ENCODE measurements around the gene SLC10A6. TPM values are rescaled to one million over a fixed set of nuclear protein-coding genes. Genes with fewer than 3 reads are reported as not detected.
"Not testable (repeated sequence)": the region's sequence is repeated elsewhere in the genome, so short reads cannot be mapped to it uniquely, and the experiment has no call there.

Gene SLC10A6
- total and polyA plus RNA-seq, 5 donors: 0.52 to 1.6 (median 0.84) TPM

DNA sequence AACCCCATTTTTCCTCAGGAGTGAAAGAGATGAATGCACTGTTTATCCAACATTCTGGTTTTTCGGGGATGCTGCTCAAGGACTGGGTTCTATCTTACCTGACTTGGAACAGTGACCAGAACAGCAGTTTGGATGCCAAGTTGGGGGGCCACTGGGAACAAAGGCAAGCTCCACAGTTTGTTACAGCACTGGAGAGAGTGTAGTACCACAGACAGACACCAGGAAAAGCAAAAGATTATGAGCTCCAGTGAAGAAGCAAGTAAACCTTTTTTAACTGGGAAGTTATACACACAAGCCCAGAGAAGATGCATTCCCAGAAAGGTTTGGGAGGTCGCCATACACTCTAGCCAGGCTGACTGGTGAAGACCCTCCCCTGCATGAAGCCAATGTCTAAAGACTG lies 29.5 kb upstream of the SLC10A6 start:
- Histone ChIP-seq H3K9me3 (ENCODE audit: control insufficient read depth, low read length) (no peaks in the 10 kb centered on the region), H3K27me3 (ENCODE audit: control insufficient read depth, insufficient read depth) (no peaks in the 10 kb centered on the region), H3K4me3 (ENCODE audit: low read length) (no peak overlapping the region), H3K4me1 (ENCODE audit: control insufficient read depth, insufficient read depth, low read length) (no peaks in the 10 kb centered on the region), H3K27ac (ENCODE audit: low read length) (no peak overlapping the region)
- intact Hi-C loops (cut with DNase I): no loop called here
- 94% methylated on average over 2 of the region's 2 CpGs for WGBS
- DNase-seq (no peak), ATAC-seq (no peak)

DNA sequence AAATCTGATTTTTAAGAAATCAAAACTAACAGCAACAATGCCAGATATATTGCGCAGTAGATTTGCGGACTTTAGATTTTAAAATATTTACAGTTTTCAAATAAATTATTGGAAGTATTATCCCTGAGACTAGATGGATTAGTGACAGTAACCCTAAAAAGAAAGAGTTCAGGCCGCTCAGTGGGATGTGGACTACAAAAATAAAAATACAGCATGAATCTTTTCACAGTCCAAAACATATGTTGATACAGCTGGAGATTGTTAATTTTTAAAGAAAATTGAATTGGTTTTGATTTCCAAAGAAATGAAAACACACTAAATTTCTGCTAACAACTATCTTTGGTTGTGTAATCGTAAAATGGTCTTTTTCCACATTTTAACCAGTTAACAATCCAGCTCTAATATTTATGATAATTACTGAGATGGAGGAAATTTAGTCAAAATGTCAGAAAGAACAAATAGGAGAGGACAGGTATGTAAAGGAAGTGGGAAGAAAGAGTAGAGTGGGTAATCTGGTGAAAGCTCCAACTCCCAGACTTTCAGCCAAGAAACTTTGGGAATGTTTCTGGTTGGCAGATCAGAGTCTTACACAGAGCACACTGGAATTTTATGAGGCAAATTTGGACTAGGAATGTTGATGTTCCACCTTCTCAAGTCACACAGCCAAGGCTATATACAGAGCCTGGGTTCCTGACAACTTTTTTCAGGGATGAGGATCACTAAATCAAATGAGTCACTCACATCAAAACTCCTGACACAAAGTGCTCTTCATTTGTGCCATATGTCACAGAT lies 27.9 kb upstream of the SLC10A6 start:
- no peak for ATAC-seq
- Histone ChIP-seq H3K27ac (ENCODE audit: low read length) (no peak overlapping the region), H3K4me1 (ENCODE audit: control insufficient read depth, insufficient read depth, low read length) (no peaks in the 10 kb centered on the region), H3K9me3 (ENCODE audit: control insufficient read depth, low read length) (no peaks in the 10 kb centered on the region), H3K4me3 (ENCODE audit: low read length) (no peak overlapping the region), H3K27me3 (ENCODE audit: control insufficient read depth, insufficient read depth) (no peaks in the 10 kb centered on the region)
- intact Hi-C loops (cut with DNase I): no loop called here
- WGBS: 89% methylated on average over 4 of the region's 4 CpGs
- no peak for DNase-seq

DNA sequence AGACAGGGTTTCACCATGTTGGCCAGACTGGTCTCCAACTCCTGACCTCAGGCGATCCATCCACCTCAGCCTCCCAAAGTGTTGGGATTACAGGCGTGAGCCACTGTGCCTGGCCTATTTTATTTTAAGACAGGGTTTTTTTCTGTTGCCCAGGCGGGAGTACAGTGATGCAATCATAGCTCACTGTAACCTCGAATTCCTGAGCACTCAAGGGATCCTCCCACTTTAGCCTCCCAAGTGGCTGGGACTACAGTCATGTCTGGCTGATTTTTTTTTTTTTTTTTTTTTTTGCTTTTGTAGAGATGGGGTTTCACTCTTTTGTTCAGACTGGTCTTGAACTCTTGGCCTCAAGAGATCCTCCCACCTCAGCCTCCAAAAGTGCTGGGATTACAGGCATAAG lies 26.3 kb upstream of the SLC10A6 start:
- ATAC-seq; H3K27ac ChIP-seq (ENCODE audit: low read length); DNase-seq; H3K27me3 ChIP-seq (ENCODE audit: control insufficient read depth, insufficient read depth); H3K4me1 ChIP-seq (ENCODE audit: control insufficient read depth, insufficient read depth, low read length); H3K4me3 ChIP-seq (ENCODE audit: low read length); intact Hi-C loops (cut with DNase I); H3K9me3 ChIP-seq (ENCODE audit: control insufficient read depth, low read length): not testable (repeated sequence)
- 85% methylated on average over 4 of the region's 4 CpGs for WGBS

DNA sequence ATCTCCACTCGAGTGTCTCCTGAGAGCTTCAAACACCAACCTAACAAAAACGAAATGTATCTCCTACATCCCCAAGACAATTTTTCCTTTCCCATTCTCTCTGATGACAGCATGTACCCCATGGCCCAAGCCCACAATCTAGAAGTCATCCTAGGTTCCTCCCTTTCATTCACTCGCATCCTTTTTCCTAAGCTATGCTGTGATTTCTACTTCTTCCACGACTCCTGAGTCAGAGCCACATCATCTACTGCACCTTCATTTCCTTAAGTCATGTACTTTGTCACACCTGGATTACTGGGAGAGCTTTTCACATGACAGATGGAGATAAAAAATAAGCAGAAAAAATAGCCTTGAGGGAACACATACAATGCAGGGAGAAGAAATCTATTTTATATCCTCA lies 23.0 kb upstream of the SLC10A6 start:
- WGBS: 75% methylated on average over 4 of the region's 4 CpGs
- no peaks in the 10 kb centered on the region for H3K9me3 ChIP-seq (ENCODE audit: control insufficient read depth, low read length)
- DNase-seq: no peak
- ATAC-seq: no peak
- intact Hi-C loops (cut with DNase I): no loop called here
- H3K27me3 ChIP-seq (ENCODE audit: control insufficient read depth, insufficient read depth): no peaks in the 10 kb centered on the region
- H3K4me1 ChIP-seq (ENCODE audit: control insufficient read depth, insufficient read depth, low read length): no peaks in the 10 kb centered on the region
- no peak overlapping the region for H3K4me3 ChIP-seq (ENCODE audit: low read length)
- no peak overlapping the region for H3K27ac ChIP-seq (ENCODE audit: low read length)

DNA sequence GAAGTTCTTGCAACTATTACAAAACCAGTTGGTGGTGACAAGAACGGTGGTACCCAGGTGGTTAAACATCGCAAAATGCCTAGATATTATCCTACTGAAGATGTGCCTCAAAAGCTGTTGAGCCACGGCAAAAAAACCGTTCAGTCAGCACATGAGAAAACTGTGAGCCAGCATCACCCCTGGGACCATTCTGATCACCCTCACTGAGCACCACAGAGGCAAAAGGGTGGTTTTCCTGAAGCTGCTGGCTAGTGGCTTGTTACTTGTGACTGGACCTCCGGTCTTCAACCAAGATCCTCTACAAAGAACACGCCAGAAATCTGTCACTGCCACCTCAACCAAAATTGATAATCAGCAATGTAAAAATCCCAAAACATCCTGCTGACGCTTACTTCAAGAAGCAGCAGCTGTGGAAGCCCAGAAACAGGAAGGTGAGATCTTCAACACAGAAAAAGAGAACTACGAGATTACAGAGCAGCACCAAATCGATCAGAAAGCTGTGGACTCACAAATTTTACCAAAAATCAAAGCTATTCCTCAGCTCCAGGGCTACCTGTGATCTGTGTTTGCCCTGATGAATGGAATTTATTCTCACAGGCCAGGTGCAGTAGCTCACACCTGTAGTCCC lies 21.4 kb upstream of the SLC10A6 start:
- Histone ChIP-seq H3K9me3 (ENCODE audit: control insufficient read depth, low read length) (no peaks in the 10 kb centered on the region), H3K4me3 (ENCODE audit: low read length) (no peak overlapping the region), H3K27me3 (ENCODE audit: control insufficient read depth, insufficient read depth) (no peaks in the 10 kb centered on the region), H3K4me1 (ENCODE audit: control insufficient read depth, insufficient read depth, low read length) (no peaks in the 10 kb centered on the region), H3K27ac (ENCODE audit: low read length) (no peak overlapping the region)
- ATAC-seq: no peak
- WGBS: 67% methylated on average over 9 of the region's 9 CpGs
- no peak for DNase-seq
- intact Hi-C loops (cut with DNase I): no loop called here

DNA sequence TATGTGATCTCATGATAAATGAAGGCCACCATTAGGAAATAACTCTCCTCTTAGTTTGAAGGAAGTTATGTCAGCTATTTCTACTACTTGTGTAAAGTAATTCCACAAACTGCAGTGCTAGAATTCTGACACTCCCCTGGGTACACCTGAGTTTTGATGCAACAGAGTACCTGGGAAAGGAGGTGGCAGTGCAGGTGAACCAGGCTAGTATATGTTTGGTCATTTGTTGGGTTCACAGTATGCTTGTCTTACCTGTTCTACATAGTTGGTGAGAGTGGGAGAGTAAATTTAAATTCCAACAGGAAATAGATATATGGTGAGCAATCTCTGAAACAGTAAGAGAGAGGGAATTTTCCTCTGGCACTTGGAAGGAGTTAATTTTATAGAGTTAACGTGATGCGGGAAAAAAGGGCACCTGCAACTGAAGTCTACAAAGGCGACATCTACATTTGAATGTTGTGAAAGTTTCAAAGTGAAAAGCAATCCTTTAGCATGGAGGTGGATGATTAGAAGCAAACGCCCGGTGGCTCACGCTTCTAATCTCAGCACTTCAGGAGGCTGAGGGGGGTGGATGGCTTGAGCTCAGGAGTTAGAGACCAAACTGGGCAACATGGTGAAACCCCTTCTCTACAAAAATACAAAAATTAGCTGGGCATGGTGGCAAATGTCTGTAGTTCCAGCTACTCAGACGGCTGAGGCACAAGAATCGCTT lies 8.3 kb upstream of the SLC10A6 start:
- no peaks in the 10 kb centered on the region for H3K4me1 ChIP-seq (ENCODE audit: control insufficient read depth, insufficient read depth, low read length)
- no peak for ATAC-seq
- WGBS: 80% methylated on average over 8 of the region's 8 CpGs
- no peak overlapping the region for H3K4me3 ChIP-seq (ENCODE audit: low read length)
- no peak for DNase-seq
- H3K27ac ChIP-seq (ENCODE audit: low read length): no peak overlapping the region
- intact Hi-C loops (cut with DNase I): no loop called here
- no peaks in the 10 kb centered on the region for H3K27me3 ChIP-seq (ENCODE audit: control insufficient read depth, insufficient read depth)
- no peaks in the 10 kb centered on the region for H3K9me3 ChIP-seq (ENCODE audit: control insufficient read depth, low read length)

DNA sequence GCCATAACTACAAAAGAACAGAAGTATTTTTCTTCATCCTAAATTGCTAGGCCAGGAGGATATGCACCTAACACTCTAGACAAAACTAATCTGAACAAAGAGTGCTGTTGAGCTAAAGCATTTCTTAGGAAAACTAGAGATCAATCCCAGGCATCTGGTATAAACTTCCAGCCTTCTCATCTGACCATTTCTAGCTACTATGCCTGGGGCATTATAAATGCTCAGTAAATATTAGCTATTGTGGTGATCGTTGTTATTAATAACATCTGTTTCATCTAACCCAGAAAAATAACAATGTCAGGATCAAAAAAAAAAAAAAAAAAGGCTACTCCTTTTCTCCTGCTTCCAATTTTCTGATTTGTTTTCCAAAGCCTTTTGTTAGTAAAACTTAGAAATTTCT lies 7.7 kb upstream of the SLC10A6 start:
- intact Hi-C loops (cut with DNase I): no loop called here
- no peak for ATAC-seq

DNA sequence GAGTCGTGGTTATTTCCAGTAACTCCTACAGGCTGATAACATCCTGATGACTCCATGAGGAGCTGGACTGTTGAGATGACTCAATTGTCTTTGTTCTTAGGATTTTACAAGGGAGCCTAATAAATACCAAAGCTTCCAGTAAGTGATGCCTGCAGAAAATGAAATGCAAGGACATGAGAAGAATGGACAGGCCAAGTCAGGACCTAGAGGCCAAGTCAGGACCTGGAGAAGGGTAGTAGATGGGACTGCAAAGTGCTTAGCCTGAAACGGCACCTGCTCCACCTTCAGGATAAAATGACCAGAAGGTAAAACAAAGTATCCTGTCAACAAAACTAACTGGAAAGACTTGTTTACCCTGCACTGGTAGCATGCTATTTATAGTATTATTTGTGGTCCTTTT lies 6.4 kb upstream of the SLC10A6 start:
- 55% methylated on average over 2 of the region's 2 CpGs for WGBS
- H3K27ac ChIP-seq (ENCODE audit: low read length): no peak overlapping the region
- H3K4me1 ChIP-seq (ENCODE audit: control insufficient read depth, insufficient read depth, low read length): no peaks in the 10 kb centered on the region
- H3K27me3 ChIP-seq (ENCODE audit: control insufficient read depth, insufficient read depth): no peaks in the 10 kb centered on the region
- no peak for DNase-seq
- no peaks in the 10 kb centered on the region for H3K9me3 ChIP-seq (ENCODE audit: control insufficient read depth, low read length)
- H3K4me3 ChIP-seq (ENCODE audit: low read length): no peak overlapping the region
- intact Hi-C loops (cut with DNase I): no loop called here
- no peak for ATAC-seq

More for the DNA sequence above, 7.7 kb upstream of the SLC10A6 start:
- 68% methylated on average over 1 of the region's 1 CpG for WGBS
- Histone ChIP-seq H3K4me1 (ENCODE audit: control insufficient read depth, insufficient read depth, low read length) (no peaks in the 10 kb centered on the region), H3K27ac (ENCODE audit: low read length) (no peak overlapping the region), H3K4me3 (ENCODE audit: low read length) (no peak overlapping the region), H3K27me3 (ENCODE audit: control insufficient read depth, insufficient read depth) (no peaks in the 10 kb centered on the region), H3K9me3 (ENCODE audit: control insufficient read depth, low read length) (no peaks in the 10 kb centered on the region)
- DNase-seq: no peak

DNA sequence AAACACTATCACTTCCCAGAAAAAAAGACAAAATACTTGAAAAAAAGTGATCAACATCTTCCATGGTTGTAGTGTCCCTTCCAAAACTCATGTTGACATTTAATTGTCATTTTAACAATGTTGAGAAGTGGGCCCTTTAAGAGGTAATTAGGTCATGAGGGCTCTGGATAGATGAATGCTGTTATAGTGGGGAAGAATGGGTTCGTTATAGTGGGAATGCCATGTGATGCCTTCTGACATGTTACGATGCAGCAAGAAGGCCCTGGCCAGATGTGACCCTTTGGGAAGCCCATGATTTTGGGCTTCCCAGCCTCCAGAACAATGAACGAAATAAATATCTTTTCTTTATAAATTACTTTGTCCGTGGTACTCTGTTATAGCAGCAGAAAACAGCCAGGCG lies 4.0 kb upstream of the SLC10A6 start:
- DNase-seq (no peak), ATAC-seq (no peak)
- 92% methylated on average over 5 of the region's 5 CpGs for WGBS
- Histone ChIP-seq H3K4me1 (ENCODE audit: control insufficient read depth, insufficient read depth, low read length) (no peaks in the 10 kb centered on the region), H3K9me3 (ENCODE audit: control insufficient read depth, low read length) (no peaks in the 10 kb centered on the region), H3K27me3 (ENCODE audit: control insufficient read depth, insufficient read depth) (no peaks in the 10 kb centered on the region), H3K4me3 (ENCODE audit: low read length) (no peak overlapping the region), H3K27ac (ENCODE audit: low read length) (no peak overlapping the region)
- intact Hi-C loops (cut with DNase I): no loop called here

DNA sequence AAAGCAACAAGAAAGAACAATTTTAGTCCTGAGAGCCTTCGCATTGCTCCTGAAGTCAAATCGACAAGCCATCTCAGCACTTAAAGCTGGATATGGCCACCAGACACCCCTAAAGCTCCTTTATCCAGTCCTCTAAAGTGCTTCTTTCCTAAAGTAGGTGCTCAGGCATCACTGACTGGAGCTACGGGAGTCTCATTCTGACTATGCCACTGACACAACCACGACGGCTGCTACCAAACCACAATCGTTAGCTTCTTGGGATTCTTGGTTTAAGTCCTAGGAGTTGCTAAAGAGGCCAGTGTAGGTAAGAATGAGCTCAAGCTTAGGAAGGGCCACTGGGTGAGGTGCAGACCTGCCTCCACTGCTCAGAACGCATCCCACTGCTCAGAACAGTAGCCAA lies 1.0 kb downstream of the SLC10A6 start:
- intact Hi-C loops (cut with DNase I): no loop called here
- no peak for ATAC-seq

DNA sequence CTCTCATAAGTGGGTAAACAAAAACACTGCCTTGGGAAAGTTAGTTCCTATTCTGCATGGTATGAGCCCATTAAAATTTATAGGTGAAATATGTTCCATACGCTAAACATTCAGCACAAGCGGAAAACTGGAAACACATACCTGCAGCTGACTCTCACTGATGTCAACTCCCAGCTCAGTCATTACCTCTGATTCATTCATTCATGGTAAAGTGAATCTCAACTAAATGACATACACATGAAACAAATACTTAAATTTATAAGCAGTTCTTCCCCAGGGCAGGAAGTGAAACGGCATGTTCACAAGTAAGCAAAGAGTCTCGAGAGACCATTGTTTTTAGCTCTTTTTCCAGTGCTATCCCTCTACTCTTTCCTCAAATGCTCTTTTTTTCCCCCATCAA lies 1.6 kb downstream of the SLC10A6 start:
- H3K27me3 ChIP-seq (ENCODE audit: control insufficient read depth, insufficient read depth): no peaks in the 10 kb centered on the region
- intact Hi-C loops (cut with DNase I): no loop called here
- WGBS: 64% methylated on average over 4 of the region's 4 CpGs
- no peaks in the 10 kb centered on the region for H3K9me3 ChIP-seq (ENCODE audit: control insufficient read depth, low read length)
- H3K27ac ChIP-seq (ENCODE audit: low read length): no peak overlapping the region
- H3K4me3 ChIP-seq (ENCODE audit: low read length): peak overlapping the region; percentile 4
- no peak for DNase-seq
- no peak for ATAC-seq
- H3K4me1 ChIP-seq (ENCODE audit: control insufficient read depth, insufficient read depth, low read length): peaks cover 3% of the 10 kb centered on the region

More for the DNA sequence above, 1.0 kb downstream of the SLC10A6 start:
- Histone ChIP-seq H3K4me3 (ENCODE audit: low read length) (peak overlapping the region; percentile 4), H3K9me3 (ENCODE audit: control insufficient read depth, low read length) (no peaks in the 10 kb centered on the region), H3K4me1 (ENCODE audit: control insufficient read depth, insufficient read depth, low read length) (peaks cover 3% of the 10 kb centered on the region), H3K27ac (ENCODE audit: low read length) (peak overlapping the region; percentile 6), H3K27me3 (ENCODE audit: control insufficient read depth, insufficient read depth) (no peaks in the 10 kb centered on the region)
- 61% methylated on average over 7 of the region's 7 CpGs for WGBS
- DNase-seq: no peak
